GM03348 (cell line): ENCODE data around the gene MGAT1.
"Not testable (repeated sequence)": the region's sequence is repeated elsewhere in the genome, so short reads cannot be mapped to it uniquely, and the experiment has no call there.

Experiments
- DNase-seq: peaks from one replicate; pipeline ENCODE4 v3.0.0; 2012; ENCODE audit warnings: low spot score

MGAT1 gene

DNA sequence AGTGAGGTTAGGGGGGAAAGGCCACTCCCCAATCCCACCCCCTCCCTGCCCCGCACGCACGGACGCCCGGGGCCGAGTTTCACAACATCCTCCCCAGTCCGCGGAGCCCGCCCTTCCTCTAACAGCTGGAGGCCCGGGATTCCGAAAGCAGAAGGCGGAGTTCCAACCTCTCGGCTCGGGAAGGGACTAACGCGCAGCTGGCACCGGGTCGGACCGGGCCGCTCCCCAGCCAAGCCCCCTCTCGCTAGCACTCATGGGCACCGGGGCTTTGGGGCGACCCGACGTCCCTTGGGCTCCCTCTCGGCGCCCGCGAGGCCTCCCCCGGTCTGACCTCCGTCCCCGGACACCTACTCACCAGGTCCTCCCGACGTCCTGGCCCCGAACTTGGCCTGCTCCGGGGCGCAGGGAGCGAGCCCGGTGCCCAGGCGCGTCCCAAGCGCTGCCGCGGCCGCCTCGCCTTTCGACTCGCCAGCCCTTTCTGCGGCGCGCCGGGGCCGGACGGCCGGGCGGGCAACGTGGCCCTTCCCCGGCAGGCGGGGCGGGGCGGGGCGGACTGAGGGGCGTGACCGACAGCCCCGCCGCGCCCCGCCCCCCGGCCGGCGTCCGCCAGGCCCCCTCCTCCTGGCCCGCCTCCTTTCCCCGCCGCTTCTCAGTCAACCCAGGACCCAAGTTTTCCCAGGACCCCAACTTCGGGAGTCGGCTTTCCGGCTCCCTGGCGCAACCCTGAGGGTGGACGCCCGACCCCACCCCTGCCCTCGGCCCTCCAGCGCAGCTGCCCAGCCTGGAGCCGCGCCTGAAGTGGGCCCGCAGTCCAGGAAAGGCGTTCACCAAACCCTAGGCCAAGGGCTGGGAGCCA lies at the start of gene MGAT1:
TSS of gene MGAT1 (minus strand) at position 482 of the 856 bp plus-strand sequence. CDS start 9,835 bp downstream, outside the sequence.
- peak; percentile 96 for DNase-seq

- DNase-seq = no peak
These were observed 48.0 kb upstream of the MGAT1 start for GRCh38 chr5:180850434-180851078.

- DNase-seq = no peak
These were observed 47.2 kb upstream of the MGAT1 start for GRCh38 chr5:180849827-180850226.

DNA sequence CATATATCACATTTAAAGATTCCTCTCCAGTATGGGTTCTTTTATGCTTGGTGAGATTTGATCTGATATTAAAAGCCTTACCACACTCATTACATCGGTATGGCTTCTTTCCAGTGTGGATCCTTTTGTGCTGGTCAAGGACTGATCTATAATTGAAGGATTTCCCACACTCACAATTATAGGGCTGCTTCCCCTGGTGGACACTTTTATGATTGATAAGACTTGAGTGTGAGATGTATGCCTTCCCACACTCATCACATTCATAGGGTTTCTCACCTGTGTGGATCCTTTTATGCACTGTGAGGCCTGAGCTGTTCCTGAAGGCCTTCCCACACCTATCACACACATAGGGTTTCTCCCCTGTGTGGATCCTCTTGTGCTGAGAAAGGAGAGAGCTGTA lies 46.3 kb upstream of the MGAT1 start:
- no peak for DNase-seq

DNA sequence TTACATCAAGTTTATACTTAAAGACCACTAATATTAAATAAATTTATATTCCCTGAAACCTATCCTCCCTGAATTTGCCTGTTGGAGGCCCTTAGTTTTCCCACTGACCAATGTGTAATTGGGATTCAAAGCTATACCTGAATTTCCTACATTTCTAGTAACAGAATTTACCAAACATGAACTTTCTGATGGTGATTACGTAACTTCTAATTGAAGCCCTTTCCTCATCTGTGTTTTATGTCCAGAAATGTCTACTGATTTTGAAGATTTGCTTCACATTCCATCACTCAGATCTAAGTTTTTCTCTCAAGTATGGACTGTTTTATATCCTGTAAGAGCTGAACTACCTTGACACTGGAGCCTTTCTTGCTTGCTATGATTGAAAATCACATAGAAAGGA lies 45.7 kb upstream of the MGAT1 start:
- no peak for DNase-seq

DNA sequence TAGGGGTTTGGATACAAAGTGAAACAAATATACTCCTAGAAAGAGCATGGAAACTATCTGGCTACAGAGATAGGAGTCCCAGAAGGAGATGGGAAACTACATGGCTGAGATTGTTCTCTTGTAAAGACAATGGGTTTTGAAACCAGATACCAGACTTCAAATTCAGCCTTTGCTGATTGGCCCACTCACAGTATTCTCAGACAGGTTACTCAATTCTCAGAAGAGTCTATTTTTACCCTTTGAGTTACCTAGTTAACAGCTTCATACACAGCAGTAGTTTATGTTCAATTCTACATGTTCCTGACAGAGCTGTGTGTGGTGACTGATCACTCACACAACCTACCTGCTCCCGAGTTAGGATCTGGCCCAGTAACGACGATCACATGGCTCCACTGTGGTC lies 44.4 kb upstream of the MGAT1 start:
- DNase-seq = no peak

DNA sequence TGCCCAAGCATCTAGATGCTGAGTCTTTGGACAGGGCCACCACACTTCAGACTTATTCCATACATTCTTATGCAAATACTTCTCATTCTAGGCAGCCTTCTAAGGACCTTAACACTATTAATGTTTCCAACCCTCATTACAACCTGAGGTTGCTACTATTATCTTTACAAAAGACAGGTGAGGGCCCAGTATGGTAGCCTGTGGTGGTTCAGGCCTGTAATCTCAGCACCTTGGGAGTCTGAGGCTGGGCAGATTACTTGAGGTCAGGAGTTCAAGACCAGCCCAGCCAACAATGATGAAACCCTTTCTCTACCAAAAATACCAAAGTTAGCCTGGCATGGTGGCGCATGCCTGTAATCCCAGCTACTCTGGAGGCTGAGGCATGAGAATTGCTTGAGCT lies 42.3 kb upstream of the MGAT1 start:
- no peak for DNase-seq

GRCh38 chr5:180844432-180844831 lies 41.8 kb upstream of the MGAT1 start:
- no peak for DNase-seq

DNA sequence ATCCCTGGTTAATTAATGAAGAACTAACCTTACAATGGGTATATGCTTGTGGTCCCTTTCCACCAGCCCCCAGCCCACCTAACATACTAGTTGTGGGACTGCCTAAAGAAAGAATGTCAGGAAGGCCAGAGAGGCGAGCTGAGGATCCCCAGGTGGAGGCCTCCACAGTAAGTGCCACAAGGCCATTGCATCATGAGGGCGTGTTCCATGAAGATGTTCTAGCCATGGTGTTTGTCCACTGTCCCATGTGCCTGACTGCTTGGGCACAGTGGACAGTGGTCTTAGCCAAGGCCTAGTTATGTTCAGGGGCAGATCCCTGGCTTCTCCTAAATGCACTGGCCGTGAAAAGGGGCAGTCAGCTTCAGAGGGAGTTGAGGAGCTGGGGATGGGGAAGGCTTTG lies 37.3 kb upstream of the MGAT1 start:
- no peak for DNase-seq

DNA sequence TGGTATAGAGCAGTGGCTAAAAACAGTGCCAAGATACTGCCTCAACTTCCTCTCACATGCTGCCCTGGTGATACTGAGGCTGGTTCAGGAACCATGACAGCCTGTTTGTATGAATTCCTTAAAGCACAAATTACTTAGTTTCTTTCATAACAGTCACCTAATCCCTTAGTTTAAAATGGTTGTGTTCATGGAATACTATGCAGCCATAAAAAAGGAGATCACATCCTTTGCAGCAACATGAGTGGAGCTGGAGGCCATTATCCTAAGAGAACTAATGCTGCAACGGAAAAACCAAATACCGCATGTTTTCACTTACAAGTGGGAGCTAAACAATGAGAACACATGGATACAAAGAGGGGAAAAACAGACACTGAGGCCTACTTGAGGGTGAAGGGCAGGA lies 36.6 kb upstream of the MGAT1 start:
- no peak for DNase-seq

DNA sequence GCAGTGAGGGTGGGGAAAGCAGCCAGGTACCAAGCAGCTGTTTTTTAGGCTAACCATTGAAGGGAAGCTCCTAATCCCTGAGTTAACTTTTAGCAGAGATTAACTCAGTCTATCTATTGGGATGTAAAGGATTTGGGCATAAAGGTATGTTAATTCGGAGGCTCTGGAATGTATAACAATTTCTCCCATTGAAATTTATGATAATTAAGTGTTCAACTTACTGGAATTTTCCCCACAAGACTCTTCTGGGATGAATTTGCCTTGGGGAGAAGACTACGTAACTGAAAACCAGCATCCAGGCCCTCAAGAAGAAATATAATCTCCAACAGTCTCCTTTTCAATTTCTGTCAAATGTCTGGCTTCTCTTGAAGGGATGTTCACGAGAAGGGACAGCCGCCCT lies 34.9 kb upstream of the MGAT1 start:
- no peak for DNase-seq

GRCh38 chr5:180832638-180833068 lies 30.0 kb upstream of the MGAT1 start:
- no peak for DNase-seq

- DNase-seq = peak; percentile 93
These were observed 28.8 kb upstream of the MGAT1 start for GRCh38 chr5:180831139-180832093.

- DNase-seq = peak; percentile 56
These were observed 27.9 kb upstream of the MGAT1 start for GRCh38 chr5:180830253-180831138.

DNA sequence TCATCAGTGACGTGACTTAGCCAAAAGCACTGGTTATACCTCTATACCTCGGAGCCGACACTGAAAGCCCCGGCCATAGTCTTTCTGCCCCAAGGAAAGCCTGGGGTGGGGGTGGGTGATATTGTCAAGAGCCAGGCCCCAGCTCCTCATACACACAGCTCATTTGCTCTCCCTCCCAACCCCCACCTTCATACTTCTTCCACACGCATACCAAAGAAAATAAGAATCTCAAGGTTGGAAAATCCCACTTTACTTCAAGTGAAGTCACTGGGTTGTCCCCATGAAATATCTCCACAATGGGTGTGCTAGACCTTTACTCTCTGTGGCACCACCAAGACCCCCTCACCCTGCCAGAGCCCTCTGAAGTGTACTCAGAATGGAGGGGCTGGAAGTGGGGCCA lies 27.1 kb upstream of the MGAT1 start:
- no peak for DNase-seq

DNA sequence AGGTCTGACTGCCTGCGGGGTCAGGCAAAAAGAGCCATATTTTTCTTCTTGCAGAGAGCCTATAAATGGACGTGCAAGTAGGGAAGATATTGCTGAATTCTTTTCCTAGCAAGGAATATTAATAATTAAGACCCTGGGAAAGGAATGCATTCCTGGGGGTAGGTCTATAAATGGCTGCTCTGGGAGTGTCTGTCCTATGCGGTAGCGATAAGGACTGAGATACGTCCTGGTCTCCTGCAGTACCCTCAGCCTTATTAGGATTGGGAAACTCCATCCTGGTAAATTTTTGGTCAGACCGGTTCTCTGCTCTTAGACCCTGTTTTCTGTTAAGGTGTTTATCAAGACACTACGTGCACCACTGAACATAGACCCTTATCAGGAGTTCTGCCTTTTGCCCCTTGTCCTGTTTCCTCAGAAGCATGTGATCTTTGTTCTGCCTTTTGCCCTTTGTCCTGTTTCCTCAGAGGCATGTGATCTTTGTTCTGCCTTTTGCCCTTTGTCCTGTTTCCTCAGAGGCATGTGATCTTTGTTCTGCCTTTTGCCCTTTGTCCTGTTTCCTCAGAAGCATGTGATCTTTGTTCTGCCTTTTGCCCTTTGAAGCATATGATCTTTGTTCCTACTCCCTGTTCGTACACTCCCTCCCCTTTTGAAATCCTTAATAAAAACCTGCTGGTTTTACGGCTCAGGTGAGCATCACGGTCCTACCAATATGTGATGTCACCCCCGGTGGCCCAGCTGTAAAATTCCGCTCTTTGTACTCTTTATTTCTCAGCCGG lies 26.3 kb upstream of the MGAT1 start:
- not testable (repeated sequence) for DNase-seq

- not testable (repeated sequence) for DNase-seq
These were observed 24.8 kb upstream of the MGAT1 start for GRCh38 chr5:180827374-180827773.

- peak; percentile 15 for DNase-seq
These were observed 23.3 kb upstream of the MGAT1 start for GRCh38 chr5:180825768-180826525.

DNA sequence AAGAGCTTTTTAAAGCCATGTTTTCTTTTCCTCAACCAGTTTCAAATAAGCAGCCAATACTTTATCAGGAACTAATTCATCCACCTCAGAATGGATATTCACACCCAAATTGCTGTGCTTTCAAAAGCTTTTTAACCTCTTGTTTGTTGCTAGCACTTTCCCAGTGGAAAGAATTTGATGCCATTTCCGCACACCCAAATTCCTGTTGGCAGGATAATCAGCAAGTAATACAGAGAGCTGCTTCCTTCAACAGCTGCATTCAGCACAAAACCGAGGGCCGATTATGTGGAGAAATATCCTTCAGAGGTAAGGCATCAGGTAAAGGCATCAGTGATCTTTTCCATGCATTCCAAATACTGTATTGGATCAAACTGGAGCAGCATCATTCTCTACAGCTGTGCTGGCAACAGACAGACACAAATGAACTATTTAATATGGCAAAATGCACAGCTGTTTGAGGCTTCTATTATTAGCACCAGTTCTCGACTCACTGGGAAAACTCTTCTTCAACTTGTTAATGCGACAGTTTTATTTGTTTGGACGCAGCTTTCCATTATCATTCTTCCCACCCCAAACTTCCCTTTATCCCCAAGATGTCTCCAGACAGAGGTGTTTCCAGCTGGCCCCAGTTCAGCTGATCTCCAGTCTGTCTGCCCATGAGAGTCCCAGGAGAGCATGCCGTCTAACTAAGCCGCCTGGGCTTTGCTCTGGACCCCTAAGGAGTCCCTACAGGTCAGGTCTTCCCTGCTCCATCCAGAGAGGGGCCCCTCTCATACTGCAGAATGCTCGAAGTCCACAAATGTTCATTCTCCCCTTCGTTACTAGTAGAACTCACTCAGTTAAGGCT lies 22.2 kb upstream of the MGAT1 start:
- no peak for DNase-seq
